Dermis blood vessel endothelial cell (primary cell): ENCODE results near the gene PAXIP1. TPM values are rescaled to one million over a fixed set of nuclear protein-coding genes. Genes with fewer than 3 reads are reported as not detected.

Experiments used
- DNase-seq: peaks from one replicate; pipeline ENCODE4 v3.0.0; 2010
- total RNA-seq: library from RNA; depleted of rRNA; stranded (reverse); fragments of >200 nt; gene quantifications from 2 replicates; pipeline ENCODE4 v1.2.3, GENCODE V29; 2014

PAXIP1 gene
- total RNA-seq, 1 donor from 2014 or later = 7.1 TPM

GRCh38 chr7:154911862-154912455 lies 91.0 kb downstream of the PAXIP1 start:
- no peak for DNase-seq

GRCh38 chr7:154911411-154911810 lies 91.5 kb downstream of the PAXIP1 start:
- no peak for DNase-seq

- no peak for DNase-seq
These were observed 91.9 kb downstream of the PAXIP1 start for GRCh38 chr7:154910977-154911376.

GRCh38 chr7:154910125-154910524 lies 92.8 kb downstream of the PAXIP1 start:
- no peak for DNase-seq

- DNase-seq = no peak
These were observed 93.5 kb downstream of the PAXIP1 start for GRCh38 chr7:154909241-154910105.

- no peak for DNase-seq
These were observed 95.0 kb downstream of the PAXIP1 start for GRCh38 chr7:154907651-154908620.

GRCh38 chr7:154906736-154907355 lies 96.1 kb downstream of the PAXIP1 start:
- DNase-seq = no peak

GRCh38 chr7:154906201-154906600 lies 96.7 kb downstream of the PAXIP1 start:
- DNase-seq = no peak

GRCh38 chr7:154905615-154906014 lies 97.3 kb downstream of the PAXIP1 start:
- DNase-seq = no peak

- DNase-seq = no peak
These were observed 97.8 kb downstream of the PAXIP1 start for GRCh38 chr7:154905146-154905545.

GRCh38 chr7:154903083-154903731 lies 99.7 kb downstream of the PAXIP1 start:
- DNase-seq = no peak

- no peak for DNase-seq
These were observed 100.3 kb downstream of the PAXIP1 start for GRCh38 chr7:154902600-154903082.

- DNase-seq = no peak
These were observed 103.1 kb downstream of the PAXIP1 start for GRCh38 chr7:154899862-154900261.

- no peak for DNase-seq
These were observed 103.7 kb downstream of the PAXIP1 start for GRCh38 chr7:154898973-154899855.

GRCh38 chr7:154896076-154896475 lies 106.8 kb downstream of the PAXIP1 start:
- no peak for DNase-seq

Other genes with a start within 250 kb of the PAXIP1 start
- not detected in 2 replicates for gene HTR5A, start 67.2 kb upstream of the PAXIP1 start, total RNA-seq